RWPE1 (cell line): ENCODE data around the gene MUC6.

Source experiments
- CTCF ChIA-PET: fragments of 350-600 bp; sonication (Branson Sonifier 250); formaldehyde crosslinking; extraction: SDS; loops from one replicate; lab custom pipeline; 2021; lab: Yijun Ruan, JAX
- POLR2A ChIA-PET: fragments of 400-600 bp; formaldehyde crosslinking; extraction: SDS; loops from one replicate; lab custom pipeline; 2020; ENCODE audit warnings: antibody characterized with exemption; ENCODE audit not compliant: low non-redundant PET; lab: Yijun Ruan, JAX
- DNase-seq: peaks from one replicate; pipeline ENCODE4 v3.0.0; 2012; ENCODE audit warnings: low spot score
- H3K27ac ChIP-seq: fragments of 450-650 bp; 2 replicates; pipeline ENCODE4 v1.5.1; 2017
- CTCF ChIP-seq: fragments of 450-650 bp; conservative IDR thresholded peaks from 2 replicates; pipeline ENCODE4 v1.5.1; 2017; ENCODE audit warnings: low read depth, mild to moderate bottlenecking

Gene MUC6

GRCh38 chr11:965206-965775 is 71.2 kb downstream of the MUC6 start:
- no peak for TF ChIP-seq CTCF
- DNase-seq = no peak
- ChIA-PET POLR2A (no interaction called here), CTCF (no interaction called here)
- H3K27ac ChIP-seq = peak overlapping the region; percentile 64; the same call in 1 of the 2 replicates

GRCh38 chr11:963852-964251 is 72.7 kb downstream of the MUC6 start:
- no peak for TF ChIP-seq CTCF
- H3K27ac ChIP-seq = no peak overlapping the region
- POLR2A ChIA-PET = no interaction called here
- CTCF ChIA-PET = no interaction called here
- DNase-seq = no peak
